Measurements from ENCODE around the gene STXBP6. TPM values are rescaled to one million over a fixed set of nuclear protein-coding genes. Genes with fewer than 3 reads are reported as not detected.

STXBP6 gene
- total RNA-seq, 1 experiment from 2014 or later: 12.3 TPM

DNA sequence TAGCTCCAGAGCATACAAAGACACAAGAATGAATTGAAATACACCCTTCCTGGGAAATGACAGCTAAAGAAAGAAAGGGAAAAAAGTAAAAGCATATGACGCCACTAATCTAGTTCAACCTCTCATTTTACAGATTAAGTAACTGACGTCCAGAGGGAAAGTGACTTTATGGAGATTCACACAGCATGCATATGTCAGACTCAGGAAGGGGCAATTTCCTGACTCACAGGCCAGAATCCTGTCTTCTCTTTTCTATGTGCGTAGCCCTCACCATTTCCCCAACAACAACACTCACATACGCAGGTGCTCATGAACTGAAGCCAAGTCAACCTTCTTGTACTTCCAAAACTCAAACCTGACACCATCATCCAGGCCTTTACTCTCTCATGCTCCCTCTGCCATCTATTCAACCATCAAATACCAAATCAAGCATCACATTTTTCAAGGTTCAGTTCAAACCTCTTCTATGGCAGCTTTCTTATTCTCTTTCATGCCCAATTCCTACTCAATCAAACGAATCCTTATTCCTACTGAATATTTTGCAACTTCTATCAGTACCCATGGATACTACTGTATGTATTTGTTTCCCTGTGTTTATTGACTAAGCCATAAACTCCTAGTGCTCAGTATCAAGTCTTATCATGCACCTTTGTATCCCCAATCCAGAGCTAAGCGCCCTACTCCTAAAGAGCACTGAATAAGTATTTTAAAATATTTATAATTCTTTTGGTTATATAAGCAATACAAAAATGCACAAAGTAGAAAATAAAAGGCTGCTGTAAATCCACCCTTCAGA is 52.8 kb downstream of the STXBP6 start:
- H3K4me3 ChIP-seq: no peak overlapping the region
- intact Hi-C loops (cut with micrococcal nuclease; ENCODE audit: unreplicated experiment): no loop called here
- H3K27ac ChIP-seq: no peak overlapping the region
- H4K20me1 ChIP-seq (ENCODE audit: insufficient read depth): no peaks in the 10 kb centered on the region
- ChIA-PET CTCF (no interaction called here), POLR2A (ENCODE audit: unreplicated experiment) (no interaction called here)
- no peak overlapping the region for H3K4me2 ChIP-seq
- no peaks in the 10 kb centered on the region for H3K4me1 ChIP-seq (replicated peaks; ENCODE audit: insufficient read depth)
- H3K79me2 ChIP-seq (ENCODE audit: low read depth): no peaks in the 10 kb centered on the region
- H3K9me3 ChIP-seq (ENCODE audit: insufficient read depth, low read depth): no peaks in the 10 kb centered on the region
- no peak overlapping the region for H2AFZ ChIP-seq
- H3K9me2 ChIP-seq (ENCODE audit: insufficient read depth): no peaks in the 10 kb centered on the region
- DNase-seq: no peak
- no peaks in the 10 kb centered on the region for H3K27me3 ChIP-seq (ENCODE audit: insufficient read depth, low read depth)
- no peaks in the 10 kb centered on the region for H3K36me3 ChIP-seq (ENCODE audit: low read depth)
- no TSS peak for BruUV-seq (replicated peaks)
- no peak for TF ChIP-seq EZH2 (IDR thresholded peaks at IDR 0.05; ENCODE audit: low read depth)
- H3F3A ChIP-seq (ENCODE audit: insufficient read depth, low read depth): no peaks in the 10 kb centered on the region

DNA sequence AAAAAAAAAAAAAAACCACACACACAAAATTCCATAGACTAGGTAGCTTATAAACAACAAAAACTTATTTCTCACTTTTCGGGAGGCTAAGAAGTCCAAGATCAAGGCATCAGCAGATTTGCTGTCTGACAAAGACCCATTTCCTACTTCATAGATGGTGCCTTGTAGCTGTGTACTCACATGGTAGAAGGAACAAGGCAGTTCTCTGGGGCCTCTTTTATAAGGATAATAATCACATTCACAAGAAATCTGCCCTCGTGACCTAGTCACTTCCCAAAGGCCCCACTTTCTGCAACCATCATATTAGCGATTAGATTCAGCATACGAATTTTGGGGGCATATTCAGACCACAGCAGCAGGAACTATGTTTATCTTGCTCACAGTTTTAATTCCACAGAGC is 54.9 kb downstream of the STXBP6 start:
- H2AFZ ChIP-seq: no peak overlapping the region
- no peaks in the 10 kb centered on the region for H4K20me1 ChIP-seq (ENCODE audit: insufficient read depth)
- DNase-seq: no peak
- intact Hi-C loops (cut with micrococcal nuclease; ENCODE audit: unreplicated experiment): no loop called here
- H3K79me2 ChIP-seq (ENCODE audit: low read depth): no peaks in the 10 kb centered on the region
- no peaks in the 10 kb centered on the region for H3K36me3 ChIP-seq (ENCODE audit: low read depth)
- no peak for TF ChIP-seq EZH2 (IDR thresholded peaks at IDR 0.05; ENCODE audit: low read depth)
- TF ChIP-seq, protein P1, sequence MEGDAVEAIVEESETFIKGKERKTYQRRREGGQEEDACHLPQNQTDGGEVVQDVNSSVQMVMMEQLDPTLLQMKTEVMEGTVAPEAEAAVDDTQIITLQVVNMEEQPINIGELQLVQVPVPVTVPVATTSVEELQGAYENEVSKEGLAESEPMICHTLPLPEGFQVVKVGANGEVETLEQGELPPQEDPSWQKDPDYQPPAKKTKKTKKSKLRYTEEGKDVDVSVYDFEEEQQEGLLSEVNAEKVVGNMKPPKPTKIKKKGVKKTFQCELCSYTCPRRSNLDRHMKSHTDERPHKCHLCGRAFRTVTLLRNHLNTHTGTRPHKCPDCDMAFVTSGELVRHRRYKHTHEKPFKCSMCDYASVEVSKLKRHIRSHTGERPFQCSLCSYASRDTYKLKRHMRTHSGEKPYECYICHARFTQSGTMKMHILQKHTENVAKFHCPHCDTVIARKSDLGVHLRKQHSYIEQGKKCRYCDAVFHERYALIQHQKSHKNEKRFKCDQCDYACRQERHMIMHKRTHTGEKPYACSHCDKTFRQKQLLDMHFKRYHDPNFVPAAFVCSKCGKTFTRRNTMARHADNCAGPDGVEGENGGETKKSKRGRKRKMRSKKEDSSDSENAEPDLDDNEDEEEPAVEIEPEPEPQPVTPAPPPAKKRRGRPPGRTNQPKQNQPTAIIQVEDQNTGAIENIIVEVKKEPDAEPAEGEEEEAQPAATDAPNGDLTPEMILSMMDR (conservative IDR thresholded peaks at IDR 0.05): no peak
- H3K4me1 ChIP-seq (replicated peaks; ENCODE audit: insufficient read depth): no peaks in the 10 kb centered on the region
- no peaks in the 10 kb centered on the region for H3K27me3 ChIP-seq (ENCODE audit: insufficient read depth, low read depth)
- BruUV-seq (replicated peaks): no TSS peak
- H3F3A ChIP-seq (ENCODE audit: insufficient read depth, low read depth): no peaks in the 10 kb centered on the region
- H3K9me3 ChIP-seq (ENCODE audit: insufficient read depth, low read depth): no peaks in the 10 kb centered on the region
- CTCF ChIA-PET: no interaction called here
- H3K4me2 ChIP-seq: no peak overlapping the region
- POLR2A ChIA-PET (ENCODE audit: unreplicated experiment): no interaction called here
- no peak overlapping the region for H3K4me3 ChIP-seq
- H3K27ac ChIP-seq: no peak overlapping the region
- H3K9me2 ChIP-seq (ENCODE audit: insufficient read depth): no peaks in the 10 kb centered on the region

DNA sequence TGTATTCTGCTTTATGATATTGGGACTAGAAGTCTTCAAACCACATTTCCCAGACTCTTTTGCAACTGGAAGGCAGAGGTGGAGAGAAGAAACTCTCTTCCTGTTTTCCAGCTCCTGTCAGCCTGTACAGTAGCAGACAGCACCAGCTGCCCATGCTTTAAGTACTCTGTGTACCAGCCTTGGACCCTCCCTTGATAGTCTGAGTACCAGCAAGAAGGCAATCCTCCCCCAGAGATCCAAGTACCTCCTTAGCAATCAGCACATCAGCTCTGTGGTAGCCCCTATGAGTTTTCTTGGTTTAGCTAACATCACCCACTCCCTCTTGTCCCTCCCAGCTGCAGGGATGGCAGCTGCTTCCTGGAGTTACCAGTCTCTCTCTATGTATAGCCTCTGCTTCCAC is 56.3 kb downstream of the STXBP6 start:
- no TSS peak for BruUV-seq (replicated peaks)
- POLR2A ChIA-PET (ENCODE audit: unreplicated experiment): no interaction called here

More for the DNA sequence above, 56.3 kb downstream of the STXBP6 start:
- Histone ChIP-seq H4K20me1 (ENCODE audit: insufficient read depth) (no peaks in the 10 kb centered on the region), H3F3A (ENCODE audit: insufficient read depth, low read depth) (no peaks in the 10 kb centered on the region), H3K27me3 (ENCODE audit: insufficient read depth, low read depth) (no peaks in the 10 kb centered on the region), H3K4me3 (no peak overlapping the region), H3K36me3 (ENCODE audit: low read depth) (no peaks in the 10 kb centered on the region), H3K79me2 (ENCODE audit: low read depth) (no peaks in the 10 kb centered on the region), H3K4me2 (no peak overlapping the region), H2AFZ (no peak overlapping the region), H3K9me3 (ENCODE audit: insufficient read depth, low read depth) (no peaks in the 10 kb centered on the region), H3K9me2 (ENCODE audit: insufficient read depth) (no peaks in the 10 kb centered on the region), H3K4me1 (replicated peaks; ENCODE audit: insufficient read depth) (no peaks in the 10 kb centered on the region), H3K27ac (no peak overlapping the region)
- TF ChIP-seq, protein P1 (conservative IDR thresholded peaks at IDR 0.05): no peak
- TF ChIP-seq EZH2 (IDR thresholded peaks at IDR 0.05; ENCODE audit: low read depth): no peak
- no peak for DNase-seq
- CTCF ChIA-PET: no interaction called here
- intact Hi-C loops (cut with micrococcal nuclease; ENCODE audit: unreplicated experiment): no loop called here

Data from PC-9 (cell line).